SU-DHL-6 (cell line): ENCODE data around the gene UBR7.

ENCODE experiments used
- H2AFZ ChIP-seq: fragments of 200-600 bp; sonication (generic); 2 replicates; pipeline ENCODE4 v1.6.1; 2014; ENCODE audit warnings: low read depth, mild to moderate bottlenecking, moderate library complexity, mixed read lengths, antibody characterized with exemption, low read length; ENCODE audit not compliant: severe bottlenecking
- H3F3A ChIP-seq: fragments of 200-600 bp; shearing (Covaris generic); 2 replicates; pipeline ENCODE4 v1.6.0; 2016; ENCODE audit warnings: antibody characterized with exemption, mild to moderate bottlenecking; ENCODE audit not compliant: insufficient read depth
- H3K27ac ChIP-seq: fragments of 200-600 bp; sonication (generic); 2 replicates; pipeline ENCODE4 v1.5.1; 2016; ENCODE audit warnings: low read depth, mild to moderate bottlenecking, low read length, moderate library complexity, mixed read lengths
- H3K27me3 ChIP-seq: fragments of 200-600 bp; sonication (generic), shearing (Covaris generic); 2 replicates; pipeline ENCODE4 v1.6.0; 2014; ENCODE audit warnings: mild to moderate bottlenecking, low read length
- H3K36me3 ChIP-seq: fragments of 200-600 bp; sonication (generic); 2 replicates; pipeline ENCODE4 v1.6.1; 2014; ENCODE audit warnings: mild to moderate bottlenecking, low read length, mixed read lengths
- H3K4me2 ChIP-seq: fragments of 300-600, 200-600 bp; shearing (Covaris generic), sonication (generic); 2 replicates; pipeline ENCODE4 v1.6.0; 2014; ENCODE audit warnings: low read length, low read depth, mild to moderate bottlenecking; ENCODE audit not compliant: poor library complexity, severe bottlenecking
- H3K4me3 ChIP-seq: fragments of 200-600 bp; sonication (generic); 2 replicates; pipeline ENCODE4 v1.5.1; 2014; ENCODE audit warnings: antibody characterized with exemption, low read length, mild to moderate bottlenecking, mixed read lengths; ENCODE audit not compliant: insufficient read depth, poor library complexity, severe bottlenecking
- H3K79me2 ChIP-seq: fragments of 200-600 bp; sonication (generic); 2 replicates; pipeline ENCODE4 v1.6.1; 2014; ENCODE audit warnings: mild to moderate bottlenecking, low read length, moderate library complexity; ENCODE audit not compliant: insufficient read depth
- H3K9ac ChIP-seq: fragments of 200-600 bp; sonication (generic); 2 replicates; pipeline ENCODE4 v1.7.0; 2014; ENCODE audit warnings: mild to moderate bottlenecking, low read length
- H3K9me2 ChIP-seq: fragments of 200-600 bp; sonication (generic); replicated peaks from 2 replicates; pipeline ENCODE4 v1.6.1; 2014; ENCODE audit warnings: low read length; ENCODE audit not compliant: insufficient read depth
- H3K9me3 ChIP-seq: fragments of 200-600 bp; sonication (generic); 2 replicates; pipeline ENCODE4 v1.6.1; 2014; ENCODE audit warnings: low read length, mixed read lengths; ENCODE audit not compliant: insufficient read depth
- H4K20me1 ChIP-seq: fragments of 200-600 bp; sonication (generic); 2 replicates; pipeline ENCODE4 v1.6.1; 2014; ENCODE audit warnings: low read depth, mild to moderate bottlenecking, antibody characterized with exemption, low read length, moderate library complexity, mixed read lengths
- EZH2phosphoT487 ChIP-seq: fragments of 200-600 bp; sonication (generic), shearing (Covaris generic); conservative IDR thresholded peaks from 2 replicates; pipeline ENCODE4 v1.6.1; 2018; ENCODE audit warnings: mild to moderate bottlenecking, antibody characterized with exemption, low read length, moderate library complexity, mixed read lengths
- TF ChIP-seq, protein P1 (sequence below): fragments of 200-600 bp; sonication (generic); IDR thresholded peaks from one replicate; pipeline ENCODE4 v1.5.1; 2017; ENCODE audit warnings: antibody characterized with exemption, mild to moderate bottlenecking, low read length, moderate library complexity; ENCODE audit not compliant: insufficient read depth, poor library complexity, severe bottlenecking

The UBR7 gene

DNA sequence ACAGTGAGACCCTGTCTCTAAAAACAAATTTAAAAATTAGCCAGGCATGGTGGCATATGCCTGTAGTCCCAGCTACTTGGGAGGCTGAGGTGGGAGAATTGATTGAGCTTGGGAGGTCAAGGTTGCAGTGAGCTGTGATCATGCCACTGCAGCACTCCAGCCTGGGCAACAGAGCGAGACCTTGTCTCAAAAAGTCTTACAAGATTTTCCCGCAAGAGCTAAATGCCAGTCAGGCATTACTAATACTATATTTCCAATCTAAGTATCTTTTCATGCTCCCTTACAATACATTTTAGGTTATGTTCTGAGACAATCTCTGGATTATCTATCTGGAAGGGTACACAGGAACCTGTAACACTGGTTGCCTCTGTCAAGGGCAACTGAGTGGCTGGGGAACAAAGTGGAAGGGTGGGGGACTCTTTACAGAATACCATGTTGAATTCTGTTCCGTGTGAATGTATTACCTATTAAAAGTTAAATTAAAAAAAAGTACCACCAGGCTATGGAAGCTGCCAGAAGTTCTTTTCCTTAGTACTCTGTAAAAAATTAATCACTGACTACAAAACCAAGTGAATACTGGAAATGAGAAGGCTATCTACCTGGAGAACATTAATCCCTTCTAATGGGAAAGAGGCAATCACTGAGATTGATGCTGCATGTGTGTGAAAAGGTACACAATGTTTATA lies 69.1 kb downstream of the UBR7 start:
- H3K9me2 ChIP-seq, result no peaks in the 10 kb centered on the region
- H3K4me3 ChIP-seq, result no peak overlapping the region
- H2AFZ ChIP-seq, result no peak overlapping the region
- TF ChIP-seq EZH2phosphoT487, result no peak
- TF ChIP-seq, protein P1, sequence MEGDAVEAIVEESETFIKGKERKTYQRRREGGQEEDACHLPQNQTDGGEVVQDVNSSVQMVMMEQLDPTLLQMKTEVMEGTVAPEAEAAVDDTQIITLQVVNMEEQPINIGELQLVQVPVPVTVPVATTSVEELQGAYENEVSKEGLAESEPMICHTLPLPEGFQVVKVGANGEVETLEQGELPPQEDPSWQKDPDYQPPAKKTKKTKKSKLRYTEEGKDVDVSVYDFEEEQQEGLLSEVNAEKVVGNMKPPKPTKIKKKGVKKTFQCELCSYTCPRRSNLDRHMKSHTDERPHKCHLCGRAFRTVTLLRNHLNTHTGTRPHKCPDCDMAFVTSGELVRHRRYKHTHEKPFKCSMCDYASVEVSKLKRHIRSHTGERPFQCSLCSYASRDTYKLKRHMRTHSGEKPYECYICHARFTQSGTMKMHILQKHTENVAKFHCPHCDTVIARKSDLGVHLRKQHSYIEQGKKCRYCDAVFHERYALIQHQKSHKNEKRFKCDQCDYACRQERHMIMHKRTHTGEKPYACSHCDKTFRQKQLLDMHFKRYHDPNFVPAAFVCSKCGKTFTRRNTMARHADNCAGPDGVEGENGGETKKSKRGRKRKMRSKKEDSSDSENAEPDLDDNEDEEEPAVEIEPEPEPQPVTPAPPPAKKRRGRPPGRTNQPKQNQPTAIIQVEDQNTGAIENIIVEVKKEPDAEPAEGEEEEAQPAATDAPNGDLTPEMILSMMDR, result no peak
- H3K9me3 ChIP-seq, result no peaks in the 10 kb centered on the region
- no peaks in the 10 kb centered on the region for H3F3A ChIP-seq
- no peaks in the 10 kb centered on the region for H3K79me2 ChIP-seq
- no peak overlapping the region for H3K4me2 ChIP-seq
- H3K36me3 ChIP-seq, result no peaks in the 10 kb centered on the region
- H4K20me1 ChIP-seq, result no peaks in the 10 kb centered on the region
- H3K9ac ChIP-seq, result no peak overlapping the region
- H3K27ac ChIP-seq, result no peak overlapping the region
- H3K27me3 ChIP-seq, result no peaks in the 10 kb centered on the region
